A549 (cell line): Measurements from ENCODE around the gene SLC17A5.
"Not testable (repeated sequence)": the region's sequence is repeated elsewhere in the genome, so short reads cannot be mapped to it uniquely, and the experiment has no call there.

Experiments used
- RAD21 ChIP-seq, 2 experiments: fragments of >200 bp in 1 of 2; sonication (Bioruptor Twin) in 1 of 2; formaldehyde crosslinking in 1 of 2; IDR thresholded peaks in 1 of 2; conservative IDR thresholded peaks in 1 of 2; 2 replicates in 1 of 2; 3 replicates in 1 of 2; pipeline ENCODE4 v1.6.1; 2012 to 2018; ENCODE audit warnings: inconsistent platforms in 1 of 2
- RFX5 ChIP-seq: fragments of 450-650 bp; IDR thresholded peaks from 2 replicates; pipeline ENCODE4 v1.7.1; 2014; ENCODE audit warnings: antibody characterized with exemption, mild to moderate bottlenecking, moderate library complexity

- not testable (repeated sequence) for TF ChIP-seq RAD21 (conservative IDR thresholded peaks at IDR 0.05 in 1 of 2, IDR thresholded peaks at IDR 0.05 in 1 of 2); RFX5
Measured at GRCh38 chr6:73559399-73559794, 94.4 kb downstream of the SLC17A5 start.
